Neural crest cell (in vitro differentiated cells): Measurements from ENCODE around the gene SH3RF3. TPM values are rescaled to one million over a fixed set of nuclear protein-coding genes. Genes with fewer than 3 reads are reported as not detected.

ENCODE experiments used
- DNase-seq: peaks from one replicate; pipeline ENCODE4 v3.0.0; 2021; ENCODE audit warnings: low read depth, mixed read lengths, low spot score
- H3K27ac Mint-ChIP-seq: one replicate; pipeline ENCODE4 v1.8.0; 2021; ENCODE audit warnings: mild to moderate bottlenecking, mixed read lengths; ENCODE audit not compliant: unreplicated experiment
- H3K27me3 Mint-ChIP-seq: 2 replicates; pipeline ENCODE4 v1.8.0; 2021; ENCODE audit warnings: low read depth, mild to moderate bottlenecking, mixed read lengths
- H3K36me3 Mint-ChIP-seq: 2 replicates; pipeline ENCODE4 v1.8.0; 2021; ENCODE audit warnings: low read depth, mild to moderate bottlenecking, mixed read lengths
- H3K4me1 Mint-ChIP-seq: 2 replicates; pipeline ENCODE4 v1.8.0; 2021; ENCODE audit warnings: mixed read lengths
- H3K4me3 Mint-ChIP-seq: one replicate; pipeline ENCODE4 v1.8.0; 2021; ENCODE audit warnings: mild to moderate bottlenecking, mixed read lengths
- H3K9me3 Mint-ChIP-seq: 2 replicates; pipeline ENCODE4 v1.8.0; 2021; ENCODE audit warnings: mixed read lengths
- total RNA-seq: library from RNA; stranded (reverse); gene quantifications from 2 replicates; pipeline ENCODE4 v1.2.1, GENCODE V29; 2021
- TF ChIP-seq, protein P1 (sequence below): fragments of 200-600 bp; sonication (generic); conservative IDR thresholded peaks from 2 replicates; pipeline ENCODE4 v1.5.0; 2021; ENCODE audit warnings: antibody characterized with exemption, mild to moderate bottlenecking

Gene SH3RF3
- total RNA-seq, 1 donor from 2014 or later = 0.70 TPM

DNA sequence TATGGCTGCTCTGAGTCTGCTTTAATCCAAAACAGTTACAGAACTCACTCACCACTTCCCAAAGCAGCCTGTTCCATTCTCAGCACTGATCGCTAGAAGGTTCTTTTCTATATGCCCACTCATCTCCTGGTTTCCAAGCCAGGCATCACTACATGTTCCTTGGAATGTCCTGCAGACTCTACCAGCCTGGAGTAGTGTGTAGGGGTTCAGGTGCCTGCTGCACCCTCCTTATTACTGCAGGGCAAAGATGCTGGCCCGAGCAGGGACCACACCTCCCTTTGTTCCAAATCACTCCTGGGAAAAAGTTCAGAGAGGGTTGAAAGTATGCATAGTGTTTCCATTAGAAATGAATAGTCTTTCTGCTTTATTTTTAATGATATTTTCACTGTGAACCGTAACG lies 196.6 kb downstream of the SH3RF3 start:
- Mint-ChIP-seq H3K4me3 (no peak overlapping the region), H3K4me1 (no peaks in the 10 kb centered on the region), H3K9me3 (peaks cover 12% of the 10 kb centered on the region), H3K27ac (no peak overlapping the region), H3K27me3 (no peaks in the 10 kb centered on the region), H3K36me3 (peaks cover 3% of the 10 kb centered on the region)
- TF ChIP-seq, protein P1, sequence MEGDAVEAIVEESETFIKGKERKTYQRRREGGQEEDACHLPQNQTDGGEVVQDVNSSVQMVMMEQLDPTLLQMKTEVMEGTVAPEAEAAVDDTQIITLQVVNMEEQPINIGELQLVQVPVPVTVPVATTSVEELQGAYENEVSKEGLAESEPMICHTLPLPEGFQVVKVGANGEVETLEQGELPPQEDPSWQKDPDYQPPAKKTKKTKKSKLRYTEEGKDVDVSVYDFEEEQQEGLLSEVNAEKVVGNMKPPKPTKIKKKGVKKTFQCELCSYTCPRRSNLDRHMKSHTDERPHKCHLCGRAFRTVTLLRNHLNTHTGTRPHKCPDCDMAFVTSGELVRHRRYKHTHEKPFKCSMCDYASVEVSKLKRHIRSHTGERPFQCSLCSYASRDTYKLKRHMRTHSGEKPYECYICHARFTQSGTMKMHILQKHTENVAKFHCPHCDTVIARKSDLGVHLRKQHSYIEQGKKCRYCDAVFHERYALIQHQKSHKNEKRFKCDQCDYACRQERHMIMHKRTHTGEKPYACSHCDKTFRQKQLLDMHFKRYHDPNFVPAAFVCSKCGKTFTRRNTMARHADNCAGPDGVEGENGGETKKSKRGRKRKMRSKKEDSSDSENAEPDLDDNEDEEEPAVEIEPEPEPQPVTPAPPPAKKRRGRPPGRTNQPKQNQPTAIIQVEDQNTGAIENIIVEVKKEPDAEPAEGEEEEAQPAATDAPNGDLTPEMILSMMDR = no peak
- no peak for DNase-seq

DNA sequence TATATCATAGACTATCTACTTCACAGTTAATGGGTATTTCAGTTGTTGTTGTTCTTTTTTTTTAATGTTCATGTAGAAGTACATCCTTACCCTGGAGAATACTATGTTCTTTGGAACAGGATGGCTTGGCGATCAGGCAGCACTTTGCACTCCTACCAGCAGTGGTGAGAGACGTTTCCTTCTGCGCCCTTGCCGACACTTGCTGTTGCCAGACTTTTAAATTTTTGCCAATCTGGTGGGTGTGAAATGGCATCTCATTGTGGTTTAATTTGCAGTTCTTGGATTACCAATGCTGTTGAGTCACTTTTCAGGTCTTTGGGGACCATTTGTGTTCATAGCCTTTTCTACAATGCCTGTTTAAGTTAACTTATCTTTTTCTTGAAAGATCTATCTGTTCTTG lies 197.3 kb downstream of the SH3RF3 start:
- Mint-ChIP-seq H3K4me3 (no peak overlapping the region), H3K27ac (no peak overlapping the region), H3K36me3 (peaks cover 3% of the 10 kb centered on the region), H3K27me3 (no peaks in the 10 kb centered on the region), H3K9me3 (peaks cover 12% of the 10 kb centered on the region), H3K4me1 (no peaks in the 10 kb centered on the region)
- TF ChIP-seq, protein P1 = no peak
- DNase-seq = no peak

DNA sequence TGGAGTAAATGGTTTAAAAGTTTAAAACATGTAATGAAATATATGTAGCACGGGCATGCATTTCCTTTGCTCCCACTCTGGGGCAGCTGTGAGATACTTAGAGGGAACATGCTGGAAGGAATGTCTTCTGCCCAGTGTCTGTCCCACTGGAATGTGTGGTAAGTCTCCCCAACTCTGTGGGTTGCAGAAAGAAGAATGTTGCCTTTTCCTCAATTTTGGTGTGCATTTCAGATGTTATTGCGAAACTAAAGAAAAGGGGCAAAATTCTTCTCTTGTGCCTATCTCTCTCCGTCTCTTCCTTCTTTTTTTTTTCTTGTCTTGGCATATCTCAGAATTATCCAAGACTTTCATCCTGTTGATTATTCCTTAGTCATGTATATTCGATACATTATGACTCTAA lies 201.1 kb downstream of the SH3RF3 start:
- Mint-ChIP-seq H3K4me3 (no peak overlapping the region), H3K36me3 (peaks cover 3% of the 10 kb centered on the region), H3K9me3 (peaks cover 3% of the 10 kb centered on the region), H3K27me3 (no peaks in the 10 kb centered on the region), H3K4me1 (peaks cover 16% of the 10 kb centered on the region), H3K27ac (no peak overlapping the region)
- TF ChIP-seq, protein P1 = no peak
- no peak for DNase-seq

GRCh38 chr2:109331081-109331480 lies 202.1 kb downstream of the SH3RF3 start:
- H3K27ac Mint-ChIP-seq = no peak overlapping the region
- peaks cover 16% of the 10 kb centered on the region for H3K4me1 Mint-ChIP-seq
- H3K9me3 Mint-ChIP-seq = peaks cover 3% of the 10 kb centered on the region
- no peak for DNase-seq
- H3K27me3 Mint-ChIP-seq = no peaks in the 10 kb centered on the region
- peaks cover 3% of the 10 kb centered on the region for H3K36me3 Mint-ChIP-seq
- H3K4me3 Mint-ChIP-seq = no peak overlapping the region
- TF ChIP-seq, protein P1 = no peak

DNA sequence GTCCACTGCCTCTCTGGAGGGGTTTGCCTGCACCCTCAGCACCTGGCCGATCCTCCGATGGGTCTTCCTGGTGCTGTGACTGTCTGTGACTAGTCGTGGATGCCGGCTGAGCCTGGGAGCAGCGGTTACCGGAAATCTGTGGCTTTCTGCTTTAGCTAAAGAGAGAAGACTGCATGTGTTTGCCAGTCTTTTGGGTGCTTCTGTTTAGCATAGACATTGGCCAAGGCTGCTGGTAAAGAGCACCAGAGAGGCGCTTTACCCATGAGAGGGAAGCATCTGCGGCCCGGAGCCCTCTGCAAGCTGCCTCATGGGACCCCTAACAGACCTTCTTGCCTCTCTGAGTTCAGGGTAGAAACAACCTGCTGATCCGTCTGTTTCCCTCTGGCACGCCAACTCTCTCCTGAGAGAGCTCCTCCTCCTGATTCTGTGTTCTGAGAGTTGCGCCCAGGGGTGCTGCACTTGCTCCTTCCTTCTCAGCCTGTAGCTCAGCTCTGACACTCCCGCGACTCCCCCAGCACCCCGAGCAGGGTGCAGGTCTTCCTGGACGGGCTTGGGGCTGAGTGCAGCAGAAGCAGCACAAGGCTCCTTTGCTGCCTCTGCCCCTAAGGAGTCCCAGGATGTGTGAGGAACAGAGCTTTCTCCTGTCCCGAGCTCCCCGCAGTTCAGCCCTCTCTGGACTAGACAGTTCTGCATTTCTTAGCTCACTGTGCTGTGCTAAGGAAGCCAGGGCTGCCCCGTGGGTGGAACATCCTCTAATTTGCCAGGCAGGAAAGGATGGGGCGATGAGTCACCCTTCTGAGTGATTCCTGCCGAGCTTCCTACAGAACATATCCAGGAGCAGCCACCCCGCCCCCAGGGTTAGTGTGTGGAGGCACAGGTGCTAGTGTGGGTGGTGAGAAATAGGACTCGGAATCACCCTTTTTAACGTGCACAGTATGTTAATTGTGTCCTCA lies 203.2 kb downstream of the SH3RF3 start:
- Mint-ChIP-seq H3K27ac (peak overlapping the region; percentile 78), H3K27me3 (peaks cover 2% of the 10 kb centered on the region), H3K4me1 (peaks cover 16% of the 10 kb centered on the region), H3K36me3 (peaks cover 3% of the 10 kb centered on the region), H3K4me3 (no peak overlapping the region), H3K9me3 (peaks cover 3% of the 10 kb centered on the region)
- no peak for DNase-seq
- TF ChIP-seq, protein P1 = no peak
